Neutrophil (primary cell): ENCODE results near the gene C6orf89.
A peak's percentile ranks its signal among the peaks of the same experiment; 100 is the strongest.

Source experiments
- H3K27ac ChIP-seq: fragments of 200-600 bp; sonication (generic); 2 replicates; pipeline ENCODE4 v1.5.1; 2016; ENCODE audit warnings: mild to moderate bottlenecking, moderate library complexity
- H3K27me3 ChIP-seq: fragments of 200-600 bp; sonication (generic); 2 replicates; pipeline ENCODE4 v1.6.0; 2016; ENCODE audit warnings: mild to moderate bottlenecking
- H3K36me3 ChIP-seq: fragments of 200-600 bp; sonication (generic); 2 replicates; pipeline ENCODE4 v1.5.1; 2017
- H3K4me1 ChIP-seq, 2 experiments: fragments of 200-600 bp in 1 of 2; sonication (generic) in 1 of 2; 1 replicate in 1 of 2; 2 replicates in 1 of 2; pipeline versions ENCODE4 v1.5.1 to v1.6.1; 2013 to 2016; ENCODE audit warnings: low read depth in 1 of 2, low read length in 1 of 2, mild to moderate bottlenecking in 1 of 2, moderate library complexity in 1 of 2; ENCODE audit not compliant: control insufficient read depth in 1 of 2, insufficient read depth in 1 of 2
- H3K4me3 ChIP-seq, 2 experiments: fragments of 200-600 bp in 1 of 2; sonication (generic) in 1 of 2; 1 replicate in 1 of 2; 2 replicates in 1 of 2; pipeline ENCODE4 v1.5.1; 2013 to 2016; ENCODE audit warnings: low read depth in 1 of 2, low read length in 1 of 2, mild to moderate bottlenecking in 1 of 2, moderate library complexity in 1 of 2
- H3K9me3 ChIP-seq: fragments of 200-600 bp; sonication (generic); 2 replicates; pipeline ENCODE4 v1.5.1; 2016
- TF ChIP-seq, protein P1 (sequence below): fragments of 200-600 bp; sonication (generic); IDR thresholded peaks from 2 replicates; pipeline ENCODE4 v1.5.1; 2016; ENCODE audit warnings: antibody characterized with exemption

Gene C6orf89

DNA sequence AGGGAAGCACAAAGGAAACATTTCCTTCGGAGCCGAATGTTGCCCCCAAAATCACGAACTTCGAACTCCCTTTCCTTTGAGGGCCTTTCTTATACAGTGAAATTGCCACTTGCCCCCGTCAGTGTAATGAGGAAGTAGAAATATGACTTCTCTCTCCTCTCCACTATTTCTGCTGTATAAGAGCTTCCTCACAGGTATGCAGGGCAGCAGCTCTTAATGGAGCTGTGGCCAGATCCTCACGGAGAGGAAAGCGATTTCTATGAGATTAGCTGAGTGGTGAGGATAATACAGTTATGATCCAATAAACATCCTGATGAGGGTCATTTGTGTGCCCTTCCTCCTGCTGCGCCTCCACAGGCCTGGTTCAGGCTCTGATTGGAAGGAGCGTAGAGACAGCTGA, 35.7 kb upstream of the C6orf89 start:
- no peaks in the 10 kb centered on the region for H3K27me3 ChIP-seq
- H3K4me1 ChIP-seq = peaks cover 65 to 67% of the 10 kb centered on the region in 2 experiments
- TF ChIP-seq, protein P1, sequence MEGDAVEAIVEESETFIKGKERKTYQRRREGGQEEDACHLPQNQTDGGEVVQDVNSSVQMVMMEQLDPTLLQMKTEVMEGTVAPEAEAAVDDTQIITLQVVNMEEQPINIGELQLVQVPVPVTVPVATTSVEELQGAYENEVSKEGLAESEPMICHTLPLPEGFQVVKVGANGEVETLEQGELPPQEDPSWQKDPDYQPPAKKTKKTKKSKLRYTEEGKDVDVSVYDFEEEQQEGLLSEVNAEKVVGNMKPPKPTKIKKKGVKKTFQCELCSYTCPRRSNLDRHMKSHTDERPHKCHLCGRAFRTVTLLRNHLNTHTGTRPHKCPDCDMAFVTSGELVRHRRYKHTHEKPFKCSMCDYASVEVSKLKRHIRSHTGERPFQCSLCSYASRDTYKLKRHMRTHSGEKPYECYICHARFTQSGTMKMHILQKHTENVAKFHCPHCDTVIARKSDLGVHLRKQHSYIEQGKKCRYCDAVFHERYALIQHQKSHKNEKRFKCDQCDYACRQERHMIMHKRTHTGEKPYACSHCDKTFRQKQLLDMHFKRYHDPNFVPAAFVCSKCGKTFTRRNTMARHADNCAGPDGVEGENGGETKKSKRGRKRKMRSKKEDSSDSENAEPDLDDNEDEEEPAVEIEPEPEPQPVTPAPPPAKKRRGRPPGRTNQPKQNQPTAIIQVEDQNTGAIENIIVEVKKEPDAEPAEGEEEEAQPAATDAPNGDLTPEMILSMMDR = no peak

DNA sequence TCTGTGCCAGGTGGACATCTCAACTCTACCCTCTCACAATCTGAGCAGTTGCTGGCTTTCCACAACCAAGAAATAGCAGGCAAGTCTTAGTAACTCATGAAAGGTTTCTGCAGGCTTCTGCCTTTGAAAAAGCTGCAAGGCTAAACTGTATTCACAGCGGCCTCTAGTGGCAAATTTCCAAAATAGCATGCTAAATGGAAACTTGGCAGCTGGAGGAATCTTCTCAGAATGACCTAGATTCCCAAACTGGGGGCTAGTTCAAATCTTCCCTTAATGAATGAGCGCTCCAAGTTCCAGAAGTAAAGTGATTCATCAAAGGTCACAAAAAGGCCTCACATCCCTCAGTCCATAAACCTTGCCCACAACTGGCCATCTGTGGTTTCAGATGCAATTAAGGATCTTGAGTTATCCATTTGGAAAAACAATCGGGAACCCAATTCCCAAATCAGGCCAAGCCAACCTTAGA, 34.6 kb upstream of the C6orf89 start:
- Histone ChIP-seq H3K4me3 (no peak overlapping the region), H3K4me1 (peaks cover 65 to 71% of the 10 kb centered on the region in 2 experiments)

More for the DNA sequence above, 35.7 kb upstream of the C6orf89 start:
- H3K4me3 ChIP-seq = peak overlapping the region in 1 of 2 experiments; percentile 16
- H3K36me3 ChIP-seq = no peaks in the 10 kb centered on the region
- H3K9me3 ChIP-seq = no peaks in the 10 kb centered on the region
- peak overlapping the region; percentile 66 for H3K27ac ChIP-seq

DNA sequence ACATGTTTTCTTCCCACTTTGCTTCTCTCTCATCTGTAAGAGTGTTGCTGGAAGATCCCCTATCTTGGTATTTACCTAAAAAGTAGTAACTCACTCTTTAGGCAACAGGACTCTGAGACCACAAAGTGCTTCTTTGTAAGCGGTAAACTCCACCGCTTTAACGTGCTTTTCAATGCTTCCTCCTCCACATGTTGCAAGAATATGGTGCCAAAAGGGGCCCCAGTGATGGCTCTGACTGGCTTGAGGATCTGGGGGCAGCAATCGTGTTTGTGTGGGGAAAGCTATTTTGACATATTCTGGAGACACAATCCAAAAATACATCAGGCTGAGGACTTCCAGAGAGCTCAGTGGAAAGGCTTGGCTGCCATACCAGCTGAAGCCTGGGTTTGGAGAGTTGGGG, 34.1 kb upstream of the C6orf89 start:
- TF ChIP-seq, protein P1 = no peak
- Histone ChIP-seq H3K4me1 (peaks cover 65 to 71% of the 10 kb centered on the region in 2 experiments), H3K27me3 (no peaks in the 10 kb centered on the region), H3K36me3 (peaks cover 5% of the 10 kb centered on the region), H3K4me3 (no peak overlapping the region), H3K27ac (peak overlapping the region; percentile 86), H3K9me3 (no peaks in the 10 kb centered on the region)

More for the DNA sequence above, 34.6 kb upstream of the C6orf89 start:
- H3K36me3 ChIP-seq = peaks cover 5% of the 10 kb centered on the region
- H3K27me3 ChIP-seq = no peaks in the 10 kb centered on the region
- no peaks in the 10 kb centered on the region for H3K9me3 ChIP-seq
- peak overlapping the region; percentile 86 for H3K27ac ChIP-seq
- TF ChIP-seq, protein P1 = peak; percentile 87

DNA sequence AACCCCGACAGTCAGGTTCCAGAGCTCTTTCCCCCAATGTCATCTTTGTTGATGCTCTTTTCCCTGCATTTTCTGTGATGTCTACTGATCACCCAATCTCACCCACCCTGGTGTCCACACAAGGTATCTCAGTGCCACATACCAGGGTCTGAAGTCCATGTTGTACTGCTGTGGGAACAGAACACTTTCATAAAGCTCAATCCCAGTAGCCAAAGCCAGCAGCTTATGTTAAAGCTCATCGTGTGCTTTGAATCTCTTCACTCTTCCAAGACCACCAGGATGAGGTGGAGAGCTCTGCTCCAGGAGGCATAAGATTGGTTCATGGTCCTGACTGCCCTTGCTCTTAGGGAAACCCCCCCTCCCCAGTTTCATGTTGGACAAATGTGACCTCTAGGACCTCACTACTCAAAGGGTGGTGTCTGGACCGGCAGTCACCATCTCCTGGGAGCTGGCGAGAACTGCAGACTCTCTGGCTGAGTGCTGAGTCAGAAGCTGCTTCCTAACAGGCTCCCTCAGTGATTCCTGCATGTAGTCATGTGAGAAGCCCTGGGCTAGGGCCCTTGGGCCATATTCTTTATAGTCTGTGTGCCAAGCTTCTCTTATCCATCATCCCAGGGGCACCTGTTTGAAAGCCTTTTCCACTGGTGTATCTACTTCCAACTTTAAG, 33.1 kb upstream of the C6orf89 start:
- no peaks in the 10 kb centered on the region for H3K27me3 ChIP-seq
- peaks cover 5% of the 10 kb centered on the region for H3K36me3 ChIP-seq
- peak overlapping the region in 1 of 2 experiments; percentile 14 for H3K4me3 ChIP-seq
- H3K27ac ChIP-seq = peak overlapping the region; percentile 86
- H3K9me3 ChIP-seq = no peaks in the 10 kb centered on the region
- TF ChIP-seq, protein P1 = no peak
- peaks cover 65 to 71% of the 10 kb centered on the region in 2 experiments for H3K4me1 ChIP-seq

DNA sequence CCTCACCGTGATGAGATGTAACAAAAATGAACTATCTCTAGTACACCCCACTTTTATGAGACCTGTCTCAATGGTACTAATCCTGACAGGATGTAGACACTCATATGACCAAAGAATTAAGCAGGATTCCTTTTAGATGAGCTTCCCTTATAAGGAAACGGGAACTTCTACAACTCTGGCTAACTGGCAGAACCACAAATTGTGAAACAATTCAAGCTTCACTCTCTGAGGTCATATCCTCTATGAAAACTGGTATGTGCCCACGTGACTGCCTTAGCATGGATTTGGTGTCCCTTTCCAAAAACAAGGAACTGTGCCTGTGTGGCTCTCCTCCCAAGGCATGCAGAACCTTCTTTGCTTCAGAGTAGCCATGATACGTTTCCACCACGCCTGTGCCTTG, 32.4 kb upstream of the C6orf89 start:
- Histone ChIP-seq H3K27ac (peak overlapping the region; percentile 86), H3K27me3 (no peaks in the 10 kb centered on the region), H3K9me3 (no peaks in the 10 kb centered on the region), H3K36me3 (peaks cover 5% of the 10 kb centered on the region), H3K4me3 (peak overlapping the region in 1 of 2 experiments; percentile 14), H3K4me1 (peaks cover 65 to 71% of the 10 kb centered on the region in 2 experiments)
- TF ChIP-seq, protein P1 = no peak
